Islet precursor cell (in vitro differentiated cells): ENCODE data around the gene C16orf95.

ENCODE experiments used
- DNase-seq: peaks from one replicate; pipeline ENCODE4 v3.0.0-alpha.2; 2018

Gene C16orf95

DNA sequence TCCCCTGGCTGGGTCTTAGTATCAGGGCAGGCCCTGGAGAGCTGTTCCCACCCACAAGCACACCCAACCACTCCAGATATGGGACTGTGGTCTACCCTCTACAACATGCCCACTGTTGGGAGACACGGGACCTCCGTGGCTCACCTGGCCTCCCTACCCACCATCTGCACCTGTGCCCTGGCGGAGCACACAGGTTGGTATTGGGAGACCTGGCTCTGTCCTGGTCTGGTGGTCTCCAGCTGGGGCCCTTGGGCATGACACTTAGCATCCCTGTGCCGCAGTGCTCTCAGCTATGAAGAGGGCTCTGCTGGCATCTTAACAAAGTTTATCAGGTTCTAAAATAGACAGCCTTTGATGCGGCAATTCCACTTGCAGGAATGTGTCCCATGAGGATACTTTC, 5.8 kb downstream of the C16orf95 start:
- no peak for DNase-seq

DNA sequence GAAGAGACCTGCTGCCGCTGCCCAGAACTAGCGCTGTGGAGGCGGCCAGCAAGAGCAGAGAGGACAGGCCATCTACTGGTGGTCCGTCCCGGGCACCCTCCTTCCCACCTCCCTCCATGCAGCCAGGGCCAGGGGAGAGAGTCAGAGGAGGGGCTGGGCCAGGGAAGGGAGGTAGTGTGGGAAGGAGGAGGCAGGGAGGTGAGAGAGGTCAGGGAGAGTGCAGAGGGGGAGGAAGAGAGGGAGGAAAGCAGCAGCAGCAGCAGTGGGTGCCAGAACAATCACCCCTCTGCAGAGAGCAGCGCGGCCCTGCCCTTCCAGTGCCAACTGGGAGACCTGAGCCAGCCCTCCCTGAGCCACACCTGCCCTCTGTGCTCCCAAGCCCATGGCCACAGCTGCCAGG, 6.6 kb downstream of the C16orf95 start:
- no peak for DNase-seq

DNA sequence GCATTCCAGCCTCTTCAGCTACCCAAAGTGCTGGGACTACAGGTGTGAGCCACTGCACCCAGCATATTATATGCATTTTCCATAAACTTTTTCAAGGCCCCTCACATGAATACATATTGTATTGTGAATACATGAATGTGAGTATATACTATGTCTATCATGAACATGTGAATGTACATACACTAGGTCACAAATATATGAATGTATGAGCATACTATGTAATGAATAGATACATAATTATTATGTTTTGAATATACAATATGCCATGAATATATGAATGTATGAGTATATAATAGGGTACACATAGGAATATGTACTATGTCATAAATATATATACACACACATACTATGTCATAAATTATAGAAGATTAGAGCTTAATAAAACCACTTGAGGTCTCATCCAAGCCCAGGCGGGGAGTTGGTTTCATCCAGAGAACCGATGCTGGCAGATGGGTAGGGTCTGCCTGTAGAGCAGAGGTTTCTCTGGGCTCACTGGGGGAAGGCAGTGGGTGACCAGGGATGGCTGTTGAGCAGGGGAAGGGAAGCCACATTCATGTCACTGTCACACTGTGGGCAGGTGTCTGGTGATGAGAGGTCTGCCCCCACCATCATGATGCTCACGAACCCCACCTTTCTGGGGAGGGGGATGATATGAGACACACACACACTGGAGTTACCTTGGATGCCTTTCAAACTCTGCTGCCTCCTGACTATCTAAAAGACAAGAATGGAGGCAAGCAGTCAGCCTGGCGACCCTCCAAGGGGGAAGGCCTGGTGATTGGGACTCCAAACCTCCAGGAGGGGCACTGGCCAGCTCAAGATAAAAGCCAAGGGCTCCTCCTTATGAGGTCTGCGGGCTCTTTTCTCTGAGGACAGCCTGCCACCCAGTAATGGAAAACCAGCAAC, 7.3 kb downstream of the C16orf95 start:
- no peak for DNase-seq

DNA sequence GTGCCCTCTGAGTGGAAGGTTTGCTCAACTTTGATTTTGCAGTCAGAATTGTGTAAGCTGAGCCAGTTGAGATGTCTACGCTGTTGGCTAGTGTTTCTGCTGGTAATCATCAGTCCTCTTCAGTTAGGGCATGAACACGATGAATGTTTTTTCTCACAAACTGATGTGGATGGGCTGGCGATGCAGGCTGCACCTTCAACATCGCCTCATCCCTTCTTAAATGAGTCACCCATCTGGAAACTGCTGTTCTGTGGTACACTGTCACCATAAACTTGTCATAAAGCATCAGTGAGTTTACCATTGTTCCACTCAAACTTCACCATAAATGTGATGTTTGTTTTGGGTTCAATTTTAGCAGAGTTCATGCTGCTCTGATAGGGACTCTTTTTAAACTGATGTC, 8.4 kb downstream of the C16orf95 start:
- DNase-seq: no peak

DNA sequence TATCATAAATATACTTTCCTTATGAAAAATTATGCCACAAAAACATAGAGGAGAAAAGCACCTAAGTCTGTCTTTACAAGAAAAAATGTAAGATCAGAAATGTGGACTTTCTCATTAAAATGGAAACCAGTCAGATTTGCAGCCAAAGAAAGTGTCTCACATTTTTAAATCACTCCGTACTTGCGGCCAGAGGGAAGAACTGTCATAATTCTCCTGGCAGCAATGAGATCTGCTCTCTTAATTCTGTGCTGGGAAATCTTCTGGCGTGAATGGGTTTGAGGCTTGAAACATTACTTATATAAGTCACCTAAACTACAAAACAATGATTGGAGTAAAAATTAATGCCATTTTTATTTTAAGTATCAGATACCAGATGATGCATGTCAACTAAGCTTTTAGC, 10.7 kb downstream of the C16orf95 start:
- DNase-seq: no peak

DNA sequence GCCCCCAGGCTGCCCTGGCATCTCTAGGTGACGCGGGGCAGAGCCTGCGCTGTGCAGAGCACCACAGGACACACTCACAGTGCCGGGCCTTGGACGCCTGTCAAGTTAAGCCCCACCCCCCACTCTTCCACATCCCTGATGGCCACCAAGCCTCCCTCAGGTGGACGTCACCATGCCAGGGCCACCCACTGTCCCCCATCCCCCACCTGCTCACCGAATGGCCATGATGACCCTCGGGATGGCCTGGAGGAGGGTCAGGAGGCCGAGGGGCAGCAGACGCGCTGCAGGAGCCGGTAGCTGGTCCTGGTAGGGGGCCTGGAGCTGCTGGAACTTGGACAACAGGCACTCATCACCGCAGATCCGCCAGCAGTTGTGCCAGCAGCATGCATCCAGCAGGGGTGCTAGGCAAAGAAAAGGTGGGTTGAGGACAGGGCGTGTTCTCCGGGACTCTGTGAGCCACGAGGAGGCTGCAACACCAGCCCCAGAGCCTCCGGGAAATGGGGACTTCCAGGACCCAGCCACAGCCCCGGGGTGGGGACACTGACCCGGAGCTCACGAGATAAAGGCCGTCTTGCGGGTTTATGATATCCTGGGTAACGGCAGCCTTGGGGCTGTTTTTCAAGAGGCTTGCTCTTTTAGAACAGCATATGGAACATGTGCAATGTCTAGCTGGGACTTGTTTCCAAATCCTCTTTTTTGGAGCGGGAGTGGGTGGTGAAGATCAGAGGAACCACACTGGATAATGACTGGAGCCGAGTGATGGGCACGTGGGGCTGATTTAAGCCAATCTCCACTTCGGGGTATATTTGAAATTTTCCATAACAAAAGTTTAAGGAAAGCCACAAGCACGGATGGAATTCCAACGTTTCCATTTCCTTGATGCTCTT, 11.4 kb downstream of the C16orf95 start:
- no peak for DNase-seq

DNA sequence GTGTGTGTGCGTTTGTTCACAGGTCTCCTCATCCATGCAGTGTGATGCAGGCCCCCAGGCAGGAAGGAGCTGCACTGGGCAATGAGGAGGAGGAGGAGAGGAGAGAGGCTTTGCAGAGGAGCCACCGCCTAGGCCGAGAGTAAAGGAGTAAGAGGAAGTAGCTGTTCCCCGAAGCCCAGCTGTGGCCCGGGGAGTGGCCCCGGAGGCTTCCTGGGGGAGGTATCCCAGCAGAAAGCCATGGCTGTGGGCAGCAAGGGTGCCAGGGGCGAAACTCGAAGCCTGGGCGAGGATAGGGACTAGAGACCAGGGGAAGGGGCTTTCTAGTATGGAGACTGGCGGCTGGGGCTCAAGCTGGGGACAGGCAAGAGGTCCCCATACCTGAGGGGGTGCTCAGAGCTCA, 12.2 kb downstream of the C16orf95 start:
- DNase-seq: no peak

DNA sequence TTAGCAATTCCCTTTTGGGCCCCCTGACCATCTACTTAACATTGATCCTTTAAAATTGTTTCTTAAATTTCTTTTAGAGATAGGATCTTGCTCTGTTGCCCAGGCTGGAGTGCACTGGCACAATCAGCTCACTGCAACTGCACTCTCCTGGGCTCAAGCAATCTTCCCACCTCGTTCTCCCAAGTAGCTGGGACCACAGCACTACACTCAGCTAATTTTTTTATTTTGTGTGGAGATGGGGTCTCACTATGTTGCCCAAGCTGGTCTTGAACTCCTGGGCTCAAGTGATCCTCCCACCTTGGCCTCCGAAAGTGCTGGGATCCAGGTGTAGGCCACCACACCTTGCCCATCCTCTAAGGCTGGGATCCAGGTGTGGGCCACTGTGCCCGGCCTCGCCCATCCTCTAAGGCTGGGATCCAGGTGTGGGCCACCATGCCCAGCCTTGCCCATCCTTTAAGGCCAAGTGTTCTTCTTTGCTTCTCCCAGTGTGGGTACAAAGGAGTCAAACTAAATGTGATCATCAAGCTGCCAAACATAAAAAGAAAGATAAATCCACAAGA, 13.2 kb downstream of the C16orf95 start:
- no peak for DNase-seq

DNA sequence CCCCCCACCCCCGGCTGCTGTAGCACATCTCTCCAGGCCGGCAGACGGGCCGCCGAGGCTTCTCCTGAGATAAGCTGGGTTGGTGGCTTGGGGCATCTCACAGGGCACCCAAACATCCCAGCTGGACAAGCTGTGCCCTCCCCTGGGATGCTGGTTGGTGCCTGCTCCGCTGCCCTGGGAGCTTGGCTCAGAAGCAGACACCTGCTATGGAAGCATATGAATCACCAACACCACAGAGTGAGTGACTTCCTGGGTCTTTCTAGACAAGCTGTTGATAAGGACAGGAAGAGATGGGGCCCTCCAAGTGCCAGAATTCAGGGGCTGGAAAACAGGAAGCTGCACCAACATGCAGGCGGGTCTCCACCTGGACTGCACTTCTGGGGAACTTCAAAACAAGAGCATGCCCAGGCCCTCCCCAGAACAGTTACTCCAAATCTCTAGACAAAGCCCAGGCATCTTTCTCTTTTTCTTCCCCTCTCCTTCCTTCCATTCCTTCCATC, 13.7 kb downstream of the C16orf95 start:
- DNase-seq: no peak

DNA sequence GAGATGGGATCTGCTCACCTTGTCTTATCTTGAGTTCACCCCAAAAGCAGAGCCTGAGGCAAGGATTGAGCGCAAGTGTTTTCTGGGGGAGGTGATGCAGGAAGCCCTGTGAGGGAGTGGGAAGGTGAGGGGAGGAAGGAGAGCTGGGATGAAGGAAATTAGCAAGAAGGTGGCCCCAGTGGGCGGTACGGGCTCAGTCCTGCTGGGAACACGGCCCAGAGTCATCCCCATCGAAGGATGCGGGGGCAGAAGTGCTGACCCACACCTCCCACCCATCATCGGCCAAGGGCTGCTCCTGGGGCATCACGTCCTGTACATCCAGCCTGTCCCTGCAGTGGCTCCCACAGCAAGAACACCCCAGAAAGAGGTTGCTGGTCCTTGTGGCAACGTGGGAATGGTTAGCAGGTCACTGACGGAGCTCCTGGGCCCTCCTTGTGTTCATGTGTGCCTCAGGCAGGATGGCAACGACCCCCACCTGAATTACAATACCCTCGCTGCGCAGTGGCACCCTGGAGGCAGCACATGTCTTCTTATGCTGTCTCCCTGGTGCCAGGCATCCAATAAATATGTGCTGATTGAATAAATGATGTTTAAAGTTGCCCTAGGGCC, 18.2 kb downstream of the C16orf95 start:
- DNase-seq: no peak

DNA sequence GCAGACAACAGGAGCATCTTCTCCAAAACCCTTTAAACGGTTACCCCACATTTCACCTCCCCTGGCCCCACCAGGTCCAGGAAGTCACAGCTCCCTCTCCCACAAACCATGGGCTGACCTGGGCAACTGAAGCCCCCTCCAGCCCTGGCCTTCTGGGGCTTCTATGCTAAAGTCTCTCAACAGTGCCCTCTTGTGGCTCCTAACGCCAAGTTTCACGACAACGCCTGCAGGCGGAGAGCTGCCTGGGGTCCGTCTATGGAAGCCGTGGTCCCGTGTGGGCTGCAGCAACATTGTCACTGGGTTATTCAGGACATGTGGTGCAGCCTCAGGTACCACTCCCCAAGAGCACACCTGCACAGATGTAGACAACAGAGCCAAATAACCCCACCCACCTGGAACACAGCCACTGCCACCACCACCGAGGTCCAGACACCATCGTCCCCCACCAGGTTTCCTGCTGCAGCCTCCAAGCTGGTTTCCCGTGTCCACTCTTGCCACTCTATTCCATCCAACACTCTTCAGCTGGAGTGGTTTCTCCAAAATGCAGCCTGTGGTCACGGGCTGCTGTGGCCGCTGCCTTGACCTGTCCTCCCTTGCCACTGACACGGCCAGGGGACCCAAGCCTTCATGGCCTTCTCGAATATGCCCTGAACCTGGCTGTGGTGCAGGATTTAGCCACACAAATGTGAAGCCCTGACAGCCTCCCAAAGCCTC, 19.1 kb downstream of the C16orf95 start:
- DNase-seq: no peak

DNA sequence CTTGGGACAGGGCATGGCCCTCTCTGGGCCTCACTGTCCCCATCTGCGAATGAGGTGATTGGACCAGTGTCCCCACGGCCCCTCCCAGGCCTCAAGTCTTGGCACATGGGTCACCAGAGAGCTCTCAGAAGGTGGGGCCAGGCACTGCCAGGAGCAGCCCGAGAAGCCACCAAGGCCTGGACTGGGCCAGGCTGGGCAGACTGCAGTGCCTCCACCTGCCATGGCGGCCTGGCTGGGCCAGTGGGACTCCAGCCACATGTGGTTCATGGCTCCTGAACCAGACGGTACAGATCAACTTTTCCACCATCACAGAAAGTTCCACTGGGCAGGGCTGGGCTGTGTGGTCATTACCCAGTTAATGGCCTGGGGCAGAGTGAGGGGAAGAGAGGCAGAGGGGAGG, 19.8 kb downstream of the C16orf95 start:
- DNase-seq: no peak

DNA sequence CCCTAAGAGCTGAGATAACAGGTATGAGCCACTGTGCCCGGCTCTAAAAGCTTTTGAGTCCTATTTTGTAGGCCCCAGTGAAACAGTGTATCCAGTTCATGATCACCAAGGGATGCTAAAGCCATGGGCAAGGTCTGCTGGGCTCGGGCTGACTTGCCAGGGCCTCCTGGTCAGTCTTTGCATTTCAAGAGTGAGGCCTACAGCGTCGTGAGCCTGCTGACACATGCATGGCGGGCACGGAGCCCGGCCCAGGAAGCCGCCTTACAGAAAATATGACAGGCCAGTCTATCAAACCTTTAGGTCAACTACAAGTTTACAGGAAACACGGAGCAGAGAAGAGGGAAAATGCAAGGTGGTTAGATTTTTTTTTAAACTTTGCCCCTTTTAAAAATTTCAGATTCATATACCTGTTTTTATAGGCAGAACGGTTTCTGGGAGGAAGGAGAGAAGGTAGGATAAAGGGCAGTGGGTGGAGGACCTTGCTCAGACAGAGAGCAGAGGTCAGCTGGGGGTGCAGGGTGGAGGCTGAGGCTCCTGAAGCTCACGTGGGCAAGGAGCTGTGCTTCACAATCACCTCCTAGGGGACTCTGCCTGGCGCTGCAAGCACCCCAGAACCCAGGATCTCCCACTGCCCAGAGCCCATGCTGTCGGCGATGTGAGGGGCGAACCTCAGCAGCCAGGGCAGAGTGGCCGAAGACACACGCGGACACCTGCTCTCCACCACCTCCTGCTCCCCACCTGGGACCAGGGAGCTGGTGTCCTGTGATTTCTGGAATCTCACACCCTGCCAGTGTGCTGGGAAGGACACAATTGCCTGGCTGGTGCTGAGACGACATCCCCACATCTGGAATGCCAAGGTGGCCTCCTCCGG, 21.3 kb downstream of the C16orf95 start:
- no peak for DNase-seq

DNA sequence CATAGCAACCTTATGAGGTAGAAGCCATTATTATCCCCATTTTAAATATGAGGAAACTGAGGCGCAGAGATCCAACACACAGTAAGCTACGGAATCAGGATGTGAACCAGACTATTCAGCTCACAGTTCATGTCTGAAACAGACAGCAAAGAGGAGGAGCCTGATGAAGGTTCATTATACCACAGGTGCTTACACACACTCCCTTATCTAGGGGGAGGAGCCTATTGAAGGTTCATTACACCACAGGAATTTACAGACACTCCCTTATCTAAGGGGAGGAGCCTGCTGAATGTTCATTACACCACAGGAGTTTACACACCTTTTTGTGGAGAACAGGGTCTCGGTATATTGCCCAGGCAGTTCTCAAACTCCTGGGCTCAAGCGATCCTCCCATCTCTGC, 21.9 kb downstream of the C16orf95 start:
- DNase-seq: no peak

DNA sequence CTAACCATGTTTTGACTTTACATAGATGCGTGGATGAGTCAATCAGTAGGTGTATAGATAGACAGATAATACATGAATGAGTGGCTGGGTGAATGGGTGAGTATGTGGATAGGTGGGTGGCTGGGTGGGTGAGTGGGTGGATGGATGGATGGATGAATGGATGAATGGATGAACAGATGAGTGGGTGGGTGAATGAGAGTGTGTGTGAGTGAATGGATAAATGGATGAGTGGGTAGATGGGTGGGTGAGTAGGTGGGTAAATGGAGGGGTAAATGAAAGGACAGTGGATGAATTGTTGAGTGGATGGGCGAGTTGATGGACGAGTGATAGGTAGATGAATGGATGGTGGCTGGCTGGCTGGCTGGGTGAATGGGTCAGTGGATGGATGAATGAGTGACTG, 23.2 kb downstream of the C16orf95 start:
- no peak for DNase-seq

DNA sequence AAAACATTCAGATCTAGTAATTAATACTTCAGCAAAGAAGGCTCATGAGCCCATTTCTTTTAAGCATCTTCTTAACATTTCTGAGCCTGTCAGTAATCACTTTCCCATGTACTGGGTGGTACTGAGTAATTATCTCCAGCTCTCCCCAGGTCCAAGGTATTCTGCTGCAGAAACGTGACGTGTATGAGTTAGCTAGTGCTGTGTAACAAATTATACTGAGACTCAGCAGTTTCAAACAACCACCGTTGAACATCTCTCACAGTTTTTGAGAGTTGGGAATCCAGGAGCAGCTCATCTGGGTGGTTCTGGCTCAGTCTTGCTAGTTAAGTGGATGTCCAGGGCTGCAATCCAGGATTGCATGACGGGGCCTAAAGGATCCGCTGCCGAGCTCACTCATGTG, 25.2 kb downstream of the C16orf95 start:
- DNase-seq: no peak

DNA sequence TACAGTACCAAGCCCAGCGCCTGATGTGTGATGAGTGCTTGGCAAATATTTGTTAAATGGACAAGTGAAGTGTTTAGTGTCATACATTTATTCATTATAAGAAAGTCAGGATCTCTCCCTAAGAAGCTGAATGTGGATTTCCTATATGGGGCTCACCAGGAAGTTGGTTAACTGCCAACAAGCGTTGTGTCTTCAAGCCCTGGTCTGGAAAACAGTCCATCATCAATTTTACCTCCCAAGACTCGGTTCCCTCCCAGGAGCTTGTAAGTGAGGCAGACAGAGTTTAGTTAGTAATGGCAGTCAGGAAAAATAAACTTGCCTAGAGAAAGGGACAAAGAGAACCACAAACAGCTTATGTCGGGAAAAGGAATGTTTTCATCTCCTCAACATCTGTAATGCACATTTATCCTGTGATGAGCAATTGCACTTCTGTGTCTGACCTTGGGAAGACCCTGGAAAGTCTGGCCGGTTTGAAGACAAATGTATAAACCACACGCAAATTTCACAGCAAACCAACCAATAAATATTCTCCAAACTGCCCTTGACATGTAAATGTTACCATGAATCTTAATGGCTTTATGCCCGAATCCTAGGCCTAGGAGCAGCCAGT, 28.3 kb downstream of the C16orf95 start:
- no peak for DNase-seq

DNA sequence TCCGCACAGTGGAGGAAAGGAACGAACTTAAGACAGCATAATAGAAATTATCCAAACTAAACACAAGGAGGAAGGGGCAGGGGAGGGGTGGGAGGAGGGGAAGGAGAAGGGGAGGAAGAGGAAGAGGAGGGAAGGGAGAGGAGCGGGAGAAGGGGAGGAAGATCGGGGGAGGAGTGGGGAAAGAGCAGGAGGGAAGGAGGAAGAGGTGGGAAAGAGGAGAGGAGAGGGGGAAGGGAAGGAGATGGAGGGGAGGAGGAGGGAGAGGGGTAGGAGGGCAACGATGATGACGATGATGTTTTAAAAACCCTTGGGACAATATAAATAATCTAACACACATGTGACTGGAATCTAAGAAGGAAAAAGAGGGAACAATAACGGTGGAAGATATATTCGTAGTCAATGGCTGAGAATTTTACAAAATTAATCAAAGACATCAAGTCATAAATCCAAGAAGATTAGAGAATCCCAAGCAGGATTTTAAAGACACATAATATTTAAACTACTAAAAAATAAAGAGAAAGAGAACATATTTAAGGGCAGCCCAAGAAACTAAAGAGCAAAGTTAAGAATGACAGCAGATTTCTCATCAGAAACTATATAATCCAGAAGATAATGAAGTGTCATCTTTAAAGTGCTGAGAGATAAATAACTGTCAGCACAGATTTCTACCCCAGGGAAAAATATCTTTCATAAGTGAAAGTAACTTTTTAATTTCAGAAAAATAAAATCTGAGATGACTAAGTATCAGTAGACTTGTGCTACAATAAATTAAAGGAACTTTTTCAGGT, 30.2 kb downstream of the C16orf95 start:
- no peak for DNase-seq

DNA sequence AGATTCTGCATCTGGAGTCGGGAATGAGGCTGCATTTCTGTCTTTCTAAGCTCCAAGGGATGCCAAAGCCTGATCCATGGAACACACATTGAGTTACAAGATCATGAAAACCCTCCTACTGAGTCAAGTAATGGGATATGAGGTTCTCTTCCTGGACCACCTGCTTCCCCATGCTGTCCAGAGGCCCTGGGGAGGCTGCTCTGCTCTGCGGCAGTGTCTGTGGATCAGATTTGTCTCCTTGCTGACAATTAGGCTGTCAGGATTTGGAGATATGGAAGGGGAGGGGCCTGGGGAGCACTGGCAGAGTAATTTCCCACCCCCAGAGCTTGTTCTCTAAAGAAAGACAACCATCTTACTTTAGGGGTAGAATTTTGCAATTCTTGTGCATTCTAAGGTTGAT, 33.0 kb downstream of the C16orf95 start:
- no peak for DNase-seq

DNA sequence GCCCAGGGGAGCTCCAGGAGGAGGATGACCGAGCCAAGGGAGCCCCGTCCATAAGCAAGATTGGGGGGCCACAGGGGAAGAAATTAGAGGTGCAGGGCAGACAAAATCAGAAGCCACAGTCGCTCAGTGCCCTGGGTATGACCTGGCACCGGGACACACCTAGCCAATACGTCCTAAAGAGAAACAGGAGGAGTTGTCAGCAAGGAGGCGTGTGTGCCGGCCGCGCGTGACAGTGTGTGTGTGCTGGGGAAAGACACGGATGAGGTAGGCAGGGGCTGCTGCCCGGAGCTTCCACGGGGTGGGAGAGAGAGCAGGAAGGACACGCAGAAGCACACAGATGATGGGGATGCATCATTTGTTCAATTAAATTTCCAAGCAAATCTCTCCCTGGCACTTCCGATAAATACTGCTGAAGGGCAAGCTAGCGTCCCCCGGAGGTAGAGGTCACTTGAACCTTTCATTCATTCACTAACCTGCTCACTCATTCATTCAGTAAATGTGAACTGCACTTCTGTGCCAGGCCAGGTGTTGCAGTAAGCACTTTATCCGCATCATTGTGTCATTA, 38.0 kb downstream of the C16orf95 start:
- DNase-seq: no peak
